ENCODE results near the gene SORCS2.

Gene SORCS2

GRCh38 chr4:7656244-7656800 lies 464.0 kb downstream of the SORCS2 start:
- H3K27ac ChIP-seq (ENCODE audit: low read length), result no peak overlapping the region
- H3K4me1 ChIP-seq (ENCODE audit: low read length), result no peaks in the 10 kb centered on the region
- no peak overlapping the region for H3K9ac ChIP-seq (ENCODE audit: low read length)
- no peaks in the 10 kb centered on the region for H4K20me1 ChIP-seq (ENCODE audit: insufficient read depth, low read length)
- H3K4me2 ChIP-seq (ENCODE audit: low read length), result no peak overlapping the region
- no peaks in the 10 kb centered on the region for H3K79me2 ChIP-seq (ENCODE audit: low read length)
- H2AFZ ChIP-seq (ENCODE audit: low read depth, low read length), result no peak overlapping the region
- no peaks in the 10 kb centered on the region for H3K27me3 ChIP-seq (ENCODE audit: low read depth, low read length)
- no peaks in the 10 kb centered on the region for H3K36me3 ChIP-seq (replicated peaks; ENCODE audit: low read depth, low read length)
- TF ChIP-seq CTCF (IDR thresholded peaks at IDR 0.05; ENCODE audit: low read depth, low read length) (no peak), EZH2phosphoT487 (IDR thresholded peaks at IDR 0.05; ENCODE audit: low read depth) (no peak)
- H3K4me3 ChIP-seq (ENCODE audit: low read length), result no peak overlapping the region
- no peaks in the 10 kb centered on the region for H3K9me3 ChIP-seq (ENCODE audit: insufficient read depth, low read length)

- H3K4me3 ChIP-seq (ENCODE audit: low read length), result no peak overlapping the region
- H2AFZ ChIP-seq (ENCODE audit: low read depth, low read length), result no peak overlapping the region
- H3K9ac ChIP-seq (ENCODE audit: low read length), result no peak overlapping the region
- no peaks in the 10 kb centered on the region for H3K79me2 ChIP-seq (ENCODE audit: low read length)
- TF ChIP-seq EZH2phosphoT487 (IDR thresholded peaks at IDR 0.05; ENCODE audit: low read depth), result no peak
- TF ChIP-seq CTCF (IDR thresholded peaks at IDR 0.05; ENCODE audit: low read depth, low read length), result no peak
- no peak overlapping the region for H3K27ac ChIP-seq (ENCODE audit: low read length)
- no peaks in the 10 kb centered on the region for H4K20me1 ChIP-seq (ENCODE audit: insufficient read depth, low read length)
- no peaks in the 10 kb centered on the region for H3K9me3 ChIP-seq (ENCODE audit: insufficient read depth, low read length)
- no peaks in the 10 kb centered on the region for H3K36me3 ChIP-seq (replicated peaks; ENCODE audit: low read depth, low read length)
- no peaks in the 10 kb centered on the region for H3K4me1 ChIP-seq (ENCODE audit: low read length)
- H3K27me3 ChIP-seq (ENCODE audit: low read depth, low read length), result no peaks in the 10 kb centered on the region
- H3K4me2 ChIP-seq (ENCODE audit: low read length), result no peak overlapping the region
Observed at GRCh38 chr4:7657545-7658297, 465.4 kb downstream of the SORCS2 start.

DNA sequence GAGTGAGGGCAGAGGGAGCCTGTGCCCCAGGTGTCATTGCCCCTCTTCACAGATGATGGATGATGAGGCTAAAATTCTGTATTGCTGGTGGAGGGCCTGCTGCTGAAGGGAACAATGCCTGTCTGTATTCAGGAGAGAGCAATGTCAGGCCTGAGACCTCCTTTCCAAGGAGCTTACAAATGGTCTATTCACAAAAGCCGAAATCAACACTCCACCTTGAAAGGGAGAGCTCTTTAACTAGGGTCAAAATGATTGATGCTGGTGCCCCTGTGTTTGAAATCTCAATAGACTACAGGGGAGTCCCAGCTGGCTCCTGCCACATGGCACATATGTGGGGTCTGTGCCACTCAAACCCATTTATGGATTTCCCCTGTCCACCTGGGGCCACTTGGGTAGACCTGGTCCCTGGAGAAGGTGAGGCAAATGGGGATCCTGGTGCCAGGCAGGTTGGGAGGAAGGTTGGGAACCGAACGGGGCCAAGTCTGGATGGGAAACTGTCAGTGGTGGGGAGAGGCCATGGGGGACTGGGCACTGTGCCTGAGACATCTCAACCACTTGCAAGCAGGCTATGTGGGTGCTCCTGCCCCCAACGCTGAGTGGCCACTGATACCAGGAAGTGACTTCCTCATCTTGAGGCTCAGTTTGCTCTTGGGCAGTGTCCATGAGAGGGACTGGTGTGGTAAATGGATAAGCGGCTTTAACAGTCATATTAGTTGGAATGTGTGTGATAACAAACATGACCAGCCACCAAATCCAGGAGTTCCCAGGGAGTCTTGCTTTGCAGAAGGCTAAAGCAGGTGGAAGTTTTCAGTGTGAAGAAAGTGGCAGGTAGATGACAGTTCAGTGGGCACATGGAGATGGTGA lies 466.2 kb downstream of the SORCS2 start:
- Histone ChIP-seq H3K9me3 (ENCODE audit: insufficient read depth, low read length) (no peaks in the 10 kb centered on the region), H4K20me1 (ENCODE audit: insufficient read depth, low read length) (no peaks in the 10 kb centered on the region), H3K36me3 (replicated peaks; ENCODE audit: low read depth, low read length) (no peaks in the 10 kb centered on the region), H3K27me3 (ENCODE audit: low read depth, low read length) (no peaks in the 10 kb centered on the region), H3K4me2 (ENCODE audit: low read length) (no peak overlapping the region), H3K4me1 (ENCODE audit: low read length) (no peaks in the 10 kb centered on the region), H3K79me2 (ENCODE audit: low read length) (no peaks in the 10 kb centered on the region), H3K27ac (ENCODE audit: low read length) (no peak overlapping the region), H3K9ac (ENCODE audit: low read length) (no peak overlapping the region), H3K4me3 (ENCODE audit: low read length) (no peak overlapping the region), H2AFZ (ENCODE audit: low read depth, low read length) (no peak overlapping the region)
- TF ChIP-seq CTCF (IDR thresholded peaks at IDR 0.05; ENCODE audit: low read depth, low read length), result no peak
- no peak for TF ChIP-seq EZH2phosphoT487 (IDR thresholded peaks at IDR 0.05; ENCODE audit: low read depth)
